Neural progenitor cell (in vitro differentiated cells): ENCODE measurements around the gene ZDHHC14.

Experiments
- EZH2 ChIP-seq: fragments of 200-600 bp; sonication (generic); IDR thresholded peaks from 2 replicates; pipeline ENCODE4 v1.6.1; 2017; ENCODE audit warnings: antibody characterized with exemption, mild to moderate bottlenecking, moderate library complexity
- EZH2phosphoT487 ChIP-seq: fragments of 200-600 bp; sonication (generic); IDR thresholded peaks from 2 replicates; pipeline ENCODE4 v1.6.1; 2017; ENCODE audit warnings: antibody characterized with exemption
- TF ChIP-seq, protein P1 (sequence below): fragments of 200-600 bp; sonication (generic); IDR thresholded peaks from 2 replicates; pipeline ENCODE4 v1.5.1; 2017; ENCODE audit warnings: antibody characterized with exemption, mild to moderate bottlenecking

GRCh38 chr6:157517601-157518359 is 136.8 kb downstream of the ZDHHC14 start:
- TF ChIP-seq, protein P1, sequence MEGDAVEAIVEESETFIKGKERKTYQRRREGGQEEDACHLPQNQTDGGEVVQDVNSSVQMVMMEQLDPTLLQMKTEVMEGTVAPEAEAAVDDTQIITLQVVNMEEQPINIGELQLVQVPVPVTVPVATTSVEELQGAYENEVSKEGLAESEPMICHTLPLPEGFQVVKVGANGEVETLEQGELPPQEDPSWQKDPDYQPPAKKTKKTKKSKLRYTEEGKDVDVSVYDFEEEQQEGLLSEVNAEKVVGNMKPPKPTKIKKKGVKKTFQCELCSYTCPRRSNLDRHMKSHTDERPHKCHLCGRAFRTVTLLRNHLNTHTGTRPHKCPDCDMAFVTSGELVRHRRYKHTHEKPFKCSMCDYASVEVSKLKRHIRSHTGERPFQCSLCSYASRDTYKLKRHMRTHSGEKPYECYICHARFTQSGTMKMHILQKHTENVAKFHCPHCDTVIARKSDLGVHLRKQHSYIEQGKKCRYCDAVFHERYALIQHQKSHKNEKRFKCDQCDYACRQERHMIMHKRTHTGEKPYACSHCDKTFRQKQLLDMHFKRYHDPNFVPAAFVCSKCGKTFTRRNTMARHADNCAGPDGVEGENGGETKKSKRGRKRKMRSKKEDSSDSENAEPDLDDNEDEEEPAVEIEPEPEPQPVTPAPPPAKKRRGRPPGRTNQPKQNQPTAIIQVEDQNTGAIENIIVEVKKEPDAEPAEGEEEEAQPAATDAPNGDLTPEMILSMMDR: no peak
- TF ChIP-seq EZH2phosphoT487 (no peak), EZH2 (no peak)
